ENCODE data around the gene ATE1.

DNA sequence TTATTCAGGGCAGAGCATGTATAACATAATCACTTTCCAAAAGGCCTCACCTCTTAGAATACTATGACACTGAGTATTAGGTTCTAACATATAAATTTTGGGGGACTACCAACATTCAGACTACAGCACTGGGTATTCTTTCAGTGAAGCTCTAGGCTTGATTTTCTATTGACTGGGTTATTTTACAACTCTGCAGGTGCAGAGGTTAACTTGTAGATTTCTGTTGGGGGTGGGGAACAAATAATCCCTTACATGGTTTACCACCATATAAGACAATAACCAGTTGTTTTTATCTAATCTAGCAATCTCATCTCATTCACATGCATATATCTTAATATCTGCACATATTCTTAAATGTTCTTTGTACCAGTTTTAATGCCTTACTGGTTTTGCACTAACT is 73.9 kb downstream of the ATE1 start:
- TF ChIP-seq, protein P1, sequence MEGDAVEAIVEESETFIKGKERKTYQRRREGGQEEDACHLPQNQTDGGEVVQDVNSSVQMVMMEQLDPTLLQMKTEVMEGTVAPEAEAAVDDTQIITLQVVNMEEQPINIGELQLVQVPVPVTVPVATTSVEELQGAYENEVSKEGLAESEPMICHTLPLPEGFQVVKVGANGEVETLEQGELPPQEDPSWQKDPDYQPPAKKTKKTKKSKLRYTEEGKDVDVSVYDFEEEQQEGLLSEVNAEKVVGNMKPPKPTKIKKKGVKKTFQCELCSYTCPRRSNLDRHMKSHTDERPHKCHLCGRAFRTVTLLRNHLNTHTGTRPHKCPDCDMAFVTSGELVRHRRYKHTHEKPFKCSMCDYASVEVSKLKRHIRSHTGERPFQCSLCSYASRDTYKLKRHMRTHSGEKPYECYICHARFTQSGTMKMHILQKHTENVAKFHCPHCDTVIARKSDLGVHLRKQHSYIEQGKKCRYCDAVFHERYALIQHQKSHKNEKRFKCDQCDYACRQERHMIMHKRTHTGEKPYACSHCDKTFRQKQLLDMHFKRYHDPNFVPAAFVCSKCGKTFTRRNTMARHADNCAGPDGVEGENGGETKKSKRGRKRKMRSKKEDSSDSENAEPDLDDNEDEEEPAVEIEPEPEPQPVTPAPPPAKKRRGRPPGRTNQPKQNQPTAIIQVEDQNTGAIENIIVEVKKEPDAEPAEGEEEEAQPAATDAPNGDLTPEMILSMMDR (IDR thresholded peaks at IDR 0.05; ENCODE audit: extremely low read depth in 1 of 2, insufficient read depth in 1 of 2, low read depth in 1 of 2, low read length in 2 of 2) = no peak
- no peak for TF ChIP-seq POLR2A (IDR thresholded peaks at IDR 0.05; ENCODE audit: low read depth, low read length)
- no peak for TF ChIP-seq EZH2 (IDR thresholded peaks at IDR 0.05; ENCODE audit: borderline replicate concordance, low read depth, low read length, severe bottlenecking)
- no peak for TF ChIP-seq FOS (IDR thresholded peaks at IDR 0.05; ENCODE audit: borderline replicate concordance, insufficient read depth, low read length)
- no peak for TF ChIP-seq POLR2AphosphoS5 (IDR thresholded peaks at IDR 0.05; ENCODE audit: insufficient read depth, low read depth, low read length)
- no peak for TF ChIP-seq MAX (IDR thresholded peaks at IDR 0.05; ENCODE audit: insufficient read depth, insufficient read length)
- no peak for TF ChIP-seq GATA2 (IDR thresholded peaks at IDR 0.05; ENCODE audit: insufficient read depth, insufficient read length, low read depth, low read length)
- no peak for TF ChIP-seq MYC (IDR thresholded peaks at IDR 0.05; ENCODE audit: low read depth, low read length)
